ENCODE measurements around the gene TES. TPM values are rescaled to one million over a fixed set of nuclear protein-coding genes. Genes with fewer than 3 reads are reported as not detected.

Gene TES
- total RNA-seq, 3 donors from 2014 or later: 101 to 224 (median 106) TPM

- no peak for TF ChIP-seq CTCF (IDR thresholded peaks at IDR 0.05)
- no peak for DNase-seq
- Histone ChIP-seq H3K4me3 (no peak overlapping the region), H3K4me1 (ENCODE audit: low read depth) (no peaks in the 10 kb centered on the region), H3K9me3 (no peaks in the 10 kb centered on the region), H3K36me3 (ENCODE audit: low read depth) (no peaks in the 10 kb centered on the region)
- intact Hi-C loops (cut with DNase I, micrococcal nuclease): no loop called here
- ATAC-seq: no peak
Observed at GRCh38 chr7:116193329-116194087, 16.8 kb upstream of the TES start.

- intact Hi-C loops (cut with DNase I, micrococcal nuclease): no loop called here
- DNase-seq (no peak), ATAC-seq (no peak)
- Histone ChIP-seq H3K4me1 (ENCODE audit: low read depth) (no peaks in the 10 kb centered on the region), H3K9me3 (no peaks in the 10 kb centered on the region), H3K36me3 (ENCODE audit: low read depth) (no peaks in the 10 kb centered on the region), H3K4me3 (no peak overlapping the region)
- no peak for TF ChIP-seq CTCF (IDR thresholded peaks at IDR 0.05)
Observed at GRCh38 chr7:116194115-116194514, 16.2 kb upstream of the TES start.

GRCh38 chr7:116195451-116195850, 14.9 kb upstream of the TES start:
- TF ChIP-seq CTCF (IDR thresholded peaks at IDR 0.05): no peak
- Histone ChIP-seq H3K4me3 (no peak overlapping the region), H3K4me1 (ENCODE audit: low read depth) (no peaks in the 10 kb centered on the region), H3K36me3 (ENCODE audit: low read depth) (no peaks in the 10 kb centered on the region), H3K9me3 (no peaks in the 10 kb centered on the region)
- ATAC-seq: no peak
- no peak for DNase-seq
- intact Hi-C loops (cut with DNase I, micrococcal nuclease): no loop called here

- H3K36me3 ChIP-seq (ENCODE audit: low read depth): no peaks in the 10 kb centered on the region
- no peaks in the 10 kb centered on the region for H3K9me3 ChIP-seq
- DNase-seq: no peak
- intact Hi-C loops (cut with DNase I, micrococcal nuclease): no loop called here
- no peak for ATAC-seq
- no peaks in the 10 kb centered on the region for H3K4me1 ChIP-seq (ENCODE audit: low read depth)
- no peak overlapping the region for H3K4me3 ChIP-seq
- TF ChIP-seq CTCF (IDR thresholded peaks at IDR 0.05): no peak
Observed at GRCh38 chr7:116196947-116197346, 13.4 kb upstream of the TES start.

GRCh38 chr7:116197360-116197759, 13.0 kb upstream of the TES start:
- intact Hi-C loops (cut with DNase I, micrococcal nuclease): no loop called here
- no peak for ATAC-seq
- no peak for DNase-seq
- Histone ChIP-seq H3K9me3 (no peaks in the 10 kb centered on the region), H3K4me3 (no peak overlapping the region), H3K4me1 (ENCODE audit: low read depth) (no peaks in the 10 kb centered on the region), H3K36me3 (ENCODE audit: low read depth) (no peaks in the 10 kb centered on the region)
- no peak for TF ChIP-seq CTCF (IDR thresholded peaks at IDR 0.05)

All from mucosa of descending colon (tissue), 3 donors.